Suppressor macrophage treated with lipopolysaccharide for 4 hours (primary cell): ENCODE measurements around the gene CXCL16.
"Not testable (repeated sequence)": the region's sequence is repeated elsewhere in the genome, so short reads cannot be mapped to it uniquely, and the experiment has no call there.

Source experiments
- DNase-seq: peaks from one replicate; pipeline ENCODE4 v3.0.0-alpha.2; 2020

Gene CXCL16

DNA sequence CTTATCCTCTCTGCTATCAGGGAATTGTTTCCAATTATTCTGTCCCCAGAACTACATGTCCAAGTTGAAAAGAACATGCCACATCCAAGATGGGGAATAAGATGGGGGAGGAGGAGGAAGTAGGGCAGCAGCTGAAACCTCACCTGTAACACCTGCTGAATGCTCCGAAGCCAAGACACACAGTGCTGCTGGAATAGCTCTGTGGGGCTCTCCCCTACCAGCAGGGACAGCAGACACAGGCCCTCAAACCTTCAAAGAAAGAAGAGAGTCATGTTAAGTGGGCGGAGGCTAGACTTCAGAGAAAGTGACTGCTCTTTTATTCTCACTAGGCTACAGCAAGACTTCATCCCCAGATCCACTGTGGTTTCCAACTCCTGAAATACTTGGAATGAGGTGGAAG lies 49.0 kb downstream of the CXCL16 start:
- no peak for DNase-seq

DNA sequence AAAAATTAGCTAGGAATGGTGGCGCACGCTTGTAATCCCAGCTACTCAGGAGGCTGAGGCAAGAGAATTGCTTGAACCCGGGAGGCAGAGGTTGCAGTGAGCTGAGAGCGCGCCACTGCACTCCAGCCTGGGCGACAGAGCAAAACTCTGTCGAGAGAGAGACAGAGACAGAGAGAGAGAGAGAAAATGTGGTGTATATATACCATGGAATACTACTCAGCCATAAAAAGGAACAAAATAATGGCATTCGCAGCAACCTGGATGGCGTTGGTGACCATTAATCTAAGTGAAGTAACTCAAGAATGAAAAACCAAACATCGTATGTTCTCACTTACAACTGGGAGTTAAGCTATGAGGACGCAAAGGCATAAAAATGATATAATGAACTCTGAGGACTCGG lies 49.9 kb downstream of the CXCL16 start:
- DNase-seq: not testable (repeated sequence)

GRCh38 chr17:4683739-4684138 lies 56.0 kb downstream of the CXCL16 start:
- not testable (repeated sequence) for DNase-seq
